CD1c-positive myeloid dendritic cell (primary cell): ENCODE results near the gene SLC8A2.

Experiments used
- DNase-seq: peaks from one replicate; pipeline ENCODE4 v3.0.0-alpha.2; 2016; ENCODE audit errors: extremely low spot score

SLC8A2 gene

GRCh38 chr19:47459477-47459876, 12.2 kb downstream of the SLC8A2 start:
- no peak for DNase-seq

- DNase-seq: no peak
These were observed 13.0 kb downstream of the SLC8A2 start for GRCh38 chr19:47458672-47459071.

GRCh38 chr19:47456721-47457474, 14.8 kb downstream of the SLC8A2 start:
- no peak for DNase-seq

GRCh38 chr19:47450478-47450877, 21.2 kb downstream of the SLC8A2 start:
- no peak for DNase-seq

- no peak for DNase-seq
These were observed 23.3 kb downstream of the SLC8A2 start for GRCh38 chr19:47448360-47448727.

DNA sequence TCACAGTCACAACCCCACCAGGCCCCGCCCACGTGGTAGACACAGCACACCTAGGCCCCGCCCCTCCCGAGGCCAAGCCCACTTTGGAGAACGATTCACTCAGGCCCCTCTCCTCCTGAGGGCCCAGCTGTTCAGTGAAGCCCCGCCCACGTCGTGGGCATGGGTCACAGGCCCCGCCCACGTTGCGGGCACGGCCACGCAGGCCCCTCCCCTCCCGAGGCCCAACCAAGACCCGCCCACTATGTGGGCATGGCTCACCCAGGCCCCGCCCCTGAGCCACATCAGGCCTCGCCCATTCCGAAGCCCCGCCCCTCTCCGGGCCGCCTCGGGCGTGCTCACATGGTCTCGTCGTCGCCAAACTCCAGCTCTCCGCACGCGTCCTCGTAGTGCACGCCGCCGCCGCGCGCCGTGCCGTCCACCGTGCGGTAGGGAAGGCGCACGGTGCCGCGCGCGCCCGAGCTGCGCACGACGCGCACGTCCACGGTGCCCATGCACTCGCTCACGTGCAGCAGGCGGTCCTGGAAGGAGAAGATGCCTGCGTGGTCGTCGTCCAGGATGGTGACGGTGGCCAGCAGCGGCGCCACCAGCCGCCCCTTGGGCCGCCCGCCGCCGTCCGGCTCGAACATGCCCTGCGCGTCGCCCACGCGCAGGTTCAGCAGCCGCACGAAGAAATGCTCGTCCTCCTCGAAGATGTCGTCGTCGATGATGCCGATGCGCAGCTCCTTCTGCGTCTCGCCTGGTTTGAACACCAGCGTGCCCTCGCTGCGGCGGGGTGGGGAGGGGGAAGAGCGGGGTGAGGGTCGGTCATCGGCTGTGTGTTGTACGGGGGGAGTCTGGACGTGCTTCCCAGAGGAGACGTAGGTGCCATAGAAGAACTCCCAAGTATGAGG, 24.0 kb downstream of the SLC8A2 start:
- peak; percentile 69 for DNase-seq

GRCh38 chr19:47446534-47447469, 24.9 kb downstream of the SLC8A2 start:
- peak; percentile 66 for DNase-seq

DNA sequence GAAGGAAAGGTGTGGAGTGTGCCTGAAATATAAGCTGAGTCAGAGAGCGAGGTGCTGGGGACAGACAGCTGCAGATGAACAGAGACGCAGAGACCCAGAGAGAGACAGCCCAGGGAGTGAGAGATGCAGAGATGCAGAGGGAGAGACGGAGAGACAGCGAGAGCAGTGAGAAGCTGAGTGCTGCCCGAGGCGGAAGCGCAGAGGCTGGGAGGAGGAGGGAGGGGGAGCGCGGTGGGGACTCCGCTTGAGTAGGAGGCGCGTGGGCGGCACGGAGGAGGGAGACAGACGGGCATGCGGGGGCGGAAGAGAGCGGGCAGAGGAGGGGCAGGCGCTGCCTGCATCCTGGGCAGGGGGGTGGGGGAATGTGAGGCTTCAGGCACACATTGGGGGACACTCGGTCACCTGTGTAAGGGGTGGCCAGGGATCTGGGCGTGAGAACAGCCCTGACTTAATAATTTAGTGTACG, 25.7 kb downstream of the SLC8A2 start:
- DNase-seq: peak; percentile 31

- DNase-seq: no peak
These were observed 26.2 kb downstream of the SLC8A2 start for GRCh38 chr19:47445527-47445926.

- DNase-seq: no peak
These were observed 27.3 kb downstream of the SLC8A2 start for GRCh38 chr19:47444388-47444821.

- no peak for DNase-seq
These were observed 28.4 kb downstream of the SLC8A2 start for GRCh38 chr19:47443331-47443730.

DNA sequence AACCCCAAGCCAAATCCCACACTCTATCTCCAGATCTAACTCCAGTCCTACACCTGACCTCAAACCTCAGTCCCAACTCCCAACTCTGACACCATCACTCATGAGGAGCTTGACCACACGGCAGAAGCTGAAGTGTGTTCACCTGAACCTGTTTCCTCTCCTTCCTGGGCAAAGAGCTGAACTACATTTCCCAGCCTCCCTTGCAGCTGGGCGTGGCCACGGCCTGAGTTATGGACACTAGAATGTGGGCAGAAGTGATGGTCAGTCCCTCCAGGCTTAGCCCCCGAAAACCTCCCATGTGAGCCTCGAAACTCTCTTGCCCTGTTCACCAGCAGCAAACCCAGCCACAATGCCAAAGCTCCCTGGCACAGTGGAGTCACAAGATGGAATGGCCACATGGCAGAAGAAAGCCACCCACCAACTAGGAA, 32.9 kb downstream of the SLC8A2 start:
- DNase-seq: no peak

DNA sequence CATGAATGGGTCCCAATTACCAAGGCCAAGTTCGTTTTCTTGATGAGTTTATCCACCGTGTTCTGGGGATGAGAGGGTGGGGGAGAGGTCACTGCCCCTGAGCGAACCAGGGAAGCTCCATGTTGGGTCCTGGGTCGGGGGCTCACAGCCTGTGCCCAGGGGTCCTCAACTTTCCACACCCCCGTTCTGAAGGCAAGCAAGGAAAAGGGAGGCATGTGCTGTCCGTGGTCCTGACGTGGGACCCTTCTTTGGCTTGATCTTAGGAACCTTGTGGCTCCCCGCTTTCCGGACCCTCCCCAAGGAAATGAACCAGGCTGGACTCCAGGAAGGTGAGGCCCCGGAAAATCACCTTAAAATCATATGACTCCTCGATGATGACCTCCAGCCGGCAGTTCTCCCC, 34.2 kb downstream of the SLC8A2 start:
- DNase-seq: no peak

DNA sequence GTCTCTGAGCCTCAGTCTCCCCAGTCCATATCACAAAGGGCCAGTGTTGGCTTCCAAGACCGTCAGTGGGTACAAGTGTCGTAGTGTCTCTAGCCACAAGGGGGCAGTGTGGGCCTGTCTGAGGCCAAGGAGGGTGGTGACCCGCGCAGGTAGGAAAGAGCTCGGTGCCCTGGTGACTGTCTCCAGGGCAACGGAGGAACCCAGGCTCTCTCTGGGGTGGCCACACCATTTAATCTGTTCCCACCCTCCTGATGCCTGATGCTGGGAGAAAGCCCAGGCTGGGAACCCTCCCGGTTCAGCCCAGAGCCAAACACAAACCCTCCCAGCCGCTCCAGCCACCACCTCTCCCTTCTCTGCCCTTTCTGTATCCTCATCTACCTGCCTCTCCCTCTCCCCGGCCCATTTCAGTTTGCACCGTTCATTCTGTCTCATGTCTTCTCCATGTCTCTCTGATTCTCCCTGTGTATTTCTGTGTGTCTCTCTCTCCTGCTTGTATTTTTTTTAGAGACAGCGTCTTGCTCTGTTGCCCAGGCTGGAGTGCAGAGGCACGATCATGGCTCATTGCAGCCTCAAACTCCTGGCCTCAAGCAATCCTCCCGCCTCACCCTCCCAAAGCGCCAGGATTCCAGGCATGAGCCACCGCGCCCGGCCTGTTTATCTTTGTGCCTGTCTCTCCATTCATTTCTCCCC, 34.8 kb downstream of the SLC8A2 start:
- peak; percentile 88 for DNase-seq

- DNase-seq: no peak
These were observed 35.7 kb downstream of the SLC8A2 start for GRCh38 chr19:47435883-47436417.

- DNase-seq: no peak
These were observed 36.5 kb downstream of the SLC8A2 start for GRCh38 chr19:47435196-47435595.

DNA sequence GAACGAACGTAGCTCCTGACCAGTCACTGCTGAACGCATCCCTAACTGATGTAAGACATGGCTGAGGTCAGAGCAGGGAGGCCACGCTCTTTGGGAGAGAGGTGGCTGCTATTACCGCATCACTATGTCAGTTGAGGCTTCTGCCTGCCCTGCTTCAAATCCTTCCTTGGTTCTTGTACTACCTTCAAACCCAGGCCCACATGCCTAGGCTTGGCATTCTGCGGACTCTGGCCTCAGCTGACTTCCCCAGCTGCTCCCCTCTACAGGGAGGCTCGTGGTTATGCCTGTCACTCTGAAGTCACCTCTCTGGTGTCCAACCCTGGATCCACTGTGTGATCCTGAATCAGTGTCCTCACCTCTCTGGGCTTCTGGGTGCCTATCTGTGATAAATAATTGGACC, 37.6 kb downstream of the SLC8A2 start:
- no peak for DNase-seq

- peak; percentile 63 for DNase-seq
These were observed 38.6 kb downstream of the SLC8A2 start for GRCh38 chr19:47433121-47433520.

GRCh38 chr19:47432499-47432898, 39.2 kb downstream of the SLC8A2 start:
- DNase-seq: no peak

GRCh38 chr19:47432091-47432490, 39.6 kb downstream of the SLC8A2 start:
- no peak for DNase-seq
